Superior temporal gyrus (tissue), 1 donor: ENCODE measurements around the gene TTLL10.

Source experiments
- DNase-seq: peaks from one replicate; pipeline ENCODE4 v3.0.0-alpha.2; 2016; ENCODE audit errors: extremely low spot score

TTLL10 gene

GRCh38 chr1:1236945-1237873 is 63.5 kb downstream of the TTLL10 start:
- DNase-seq, result no peak

- DNase-seq, result no peak
These were observed 64.4 kb downstream of the TTLL10 start for GRCh38 chr1:1237874-1238701.

- DNase-seq, result no peak
These were observed 65.1 kb downstream of the TTLL10 start for GRCh38 chr1:1238702-1239178.

- no peak for DNase-seq
These were observed 65.5 kb downstream of the TTLL10 start for GRCh38 chr1:1239227-1239613.

GRCh38 chr1:1239614-1240347 is 66.1 kb downstream of the TTLL10 start:
- no peak for DNase-seq

GRCh38 chr1:1240348-1240732 is 66.7 kb downstream of the TTLL10 start:
- no peak for DNase-seq

- no peak for DNase-seq
These were observed 67.3 kb downstream of the TTLL10 start for GRCh38 chr1:1240822-1241587.

- DNase-seq, result no peak
These were observed 68.0 kb downstream of the TTLL10 start for GRCh38 chr1:1241588-1242219.

GRCh38 chr1:1242461-1243265 is 69.0 kb downstream of the TTLL10 start:
- DNase-seq, result no peak

GRCh38 chr1:1243266-1243660 is 69.6 kb downstream of the TTLL10 start:
- no peak for DNase-seq

GRCh38 chr1:1243807-1244191 is 70.1 kb downstream of the TTLL10 start:
- DNase-seq, result no peak

- DNase-seq, result no peak
These were observed 70.6 kb downstream of the TTLL10 start for GRCh38 chr1:1244192-1244811.

GRCh38 chr1:1245178-1245816 is 71.6 kb downstream of the TTLL10 start:
- no peak for DNase-seq

GRCh38 chr1:1245817-1246576 is 72.3 kb downstream of the TTLL10 start:
- DNase-seq, result no peak

GRCh38 chr1:1246577-1247340 is 73.1 kb downstream of the TTLL10 start, which contains the start of gene C1QTNF12:
Gene C1QTNF12, minus strand, starts transcription at chr1:1246722. Its CDS starts 32 bp downstream, at chr1:1246690.
- DNase-seq, result no peak

- DNase-seq, result no peak
These were observed 73.7 kb downstream of the TTLL10 start for GRCh38 chr1:1247341-1247913.
